Esophagus squamous epithelium (tissue), 4 donors: ENCODE measurements around the gene FNDC1.

Source experiments
- POLR2A ChIP-seq, 4 donors: fragments of 450-650 bp; IDR thresholded peaks; one replicate each; pipeline ENCODE4 v1.6.1; 2017; ENCODE audit warnings: antibody characterized with exemption in 4 of 4, mild to moderate bottlenecking in 4 of 4, moderate library complexity in 3 of 4
- TF ChIP-seq, protein P1 (sequence below), 6 experiments: fragments of 450-650 bp in 4 of 6; fragments of 200-600 bp in 2 of 6; sonication (generic) in 2 of 6; IDR thresholded peaks; one replicate each; pipeline ENCODE4 v1.5.1; 2016 to 2019; ENCODE audit warnings: antibody characterized with exemption in 6 of 6, mild to moderate bottlenecking in 4 of 6, moderate library complexity in 4 of 6

GRCh38 chr6:159180001-159180400, 10.8 kb downstream of the FNDC1 start:
- TF ChIP-seq, protein P1, sequence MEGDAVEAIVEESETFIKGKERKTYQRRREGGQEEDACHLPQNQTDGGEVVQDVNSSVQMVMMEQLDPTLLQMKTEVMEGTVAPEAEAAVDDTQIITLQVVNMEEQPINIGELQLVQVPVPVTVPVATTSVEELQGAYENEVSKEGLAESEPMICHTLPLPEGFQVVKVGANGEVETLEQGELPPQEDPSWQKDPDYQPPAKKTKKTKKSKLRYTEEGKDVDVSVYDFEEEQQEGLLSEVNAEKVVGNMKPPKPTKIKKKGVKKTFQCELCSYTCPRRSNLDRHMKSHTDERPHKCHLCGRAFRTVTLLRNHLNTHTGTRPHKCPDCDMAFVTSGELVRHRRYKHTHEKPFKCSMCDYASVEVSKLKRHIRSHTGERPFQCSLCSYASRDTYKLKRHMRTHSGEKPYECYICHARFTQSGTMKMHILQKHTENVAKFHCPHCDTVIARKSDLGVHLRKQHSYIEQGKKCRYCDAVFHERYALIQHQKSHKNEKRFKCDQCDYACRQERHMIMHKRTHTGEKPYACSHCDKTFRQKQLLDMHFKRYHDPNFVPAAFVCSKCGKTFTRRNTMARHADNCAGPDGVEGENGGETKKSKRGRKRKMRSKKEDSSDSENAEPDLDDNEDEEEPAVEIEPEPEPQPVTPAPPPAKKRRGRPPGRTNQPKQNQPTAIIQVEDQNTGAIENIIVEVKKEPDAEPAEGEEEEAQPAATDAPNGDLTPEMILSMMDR (IDR thresholded peaks at IDR 0.05) = no peak
- TF ChIP-seq POLR2A (IDR thresholded peaks at IDR 0.05) = no peak
